ENCODE results near the gene RAB11FIP2. TPM values are rescaled to one million over a fixed set of nuclear protein-coding genes. Genes with fewer than 3 reads are reported as not detected.

RAB11FIP2 gene
- polyA plus RNA-seq, 2 of the 4 experiments (the other 2 are of a cell fraction) = 10.0 to 29.3 TPM

GRCh38 chr10:118057361-118057760, 10.6 kb upstream of the RAB11FIP2 start:
- Histone ChIP-seq H3K9me3 (no peaks in the 10 kb centered on the region), H3K4me2 (no peak overlapping the region), H3K27ac (no peak overlapping the region), H3K4me3 (no peak overlapping the region), H3K4me1 (no peaks in the 10 kb centered on the region)
- ChIA-PET POLR2A (no interaction called here), CTCF (no interaction called here)
- FAIRE-seq = no peak
- ATAC-seq = no peak
- DNase-seq (ENCODE audit: low read depth in 1 of 2, low spot score in 1 of 2) = no peak
- 83% methylated on average over 4 of the region's 4 CpGs for WGBS (ENCODE audit: missing lambda C conversion rate)
- TF ChIP-seq, protein P1, sequence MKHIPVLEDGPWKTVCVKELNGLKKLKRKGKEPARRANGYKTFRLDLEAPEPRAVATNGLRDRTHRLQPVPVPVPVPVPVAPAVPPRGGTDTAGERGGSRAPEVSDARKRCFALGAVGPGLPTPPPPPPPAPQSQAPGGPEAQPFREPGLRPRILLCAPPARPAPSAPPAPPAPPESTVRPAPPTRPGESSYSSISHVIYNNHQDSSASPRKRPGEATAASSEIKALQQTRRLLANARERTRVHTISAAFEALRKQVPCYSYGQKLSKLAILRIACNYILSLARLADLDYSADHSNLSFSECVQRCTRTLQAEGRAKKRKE (CRISPR knock-in tag; IDR thresholded peaks at IDR 0.05; ENCODE audit: low read depth) = no peak
- no peak for TF ChIP-seq JUN (IDR thresholded peaks at IDR 0.05)
- no peak for TF ChIP-seq POLR2AphosphoS2 (conservative IDR thresholded peaks at IDR 0.05; ENCODE audit: low read length)
- TF ChIP-seq RARB (CRISPR knock-in tag; IDR thresholded peaks at IDR 0.05) = no peak
- no peak for TF ChIP-seq MAFK (IDR thresholded peaks at IDR 0.05; ENCODE audit: partially characterized antibody)
- no peak for TF ChIP-seq RAD21 (conservative IDR thresholded peaks at IDR 0.05 in 1 of 2, IDR thresholded peaks at IDR 0.05 in 1 of 2)
- no peak for TF ChIP-seq CBX8 (IDR thresholded peaks at IDR 0.05)
- no peak for TF ChIP-seq PHF8 (IDR thresholded peaks at IDR 0.05; ENCODE audit: borderline replicate concordance, low read depth)
- TF ChIP-seq, protein P2, sequence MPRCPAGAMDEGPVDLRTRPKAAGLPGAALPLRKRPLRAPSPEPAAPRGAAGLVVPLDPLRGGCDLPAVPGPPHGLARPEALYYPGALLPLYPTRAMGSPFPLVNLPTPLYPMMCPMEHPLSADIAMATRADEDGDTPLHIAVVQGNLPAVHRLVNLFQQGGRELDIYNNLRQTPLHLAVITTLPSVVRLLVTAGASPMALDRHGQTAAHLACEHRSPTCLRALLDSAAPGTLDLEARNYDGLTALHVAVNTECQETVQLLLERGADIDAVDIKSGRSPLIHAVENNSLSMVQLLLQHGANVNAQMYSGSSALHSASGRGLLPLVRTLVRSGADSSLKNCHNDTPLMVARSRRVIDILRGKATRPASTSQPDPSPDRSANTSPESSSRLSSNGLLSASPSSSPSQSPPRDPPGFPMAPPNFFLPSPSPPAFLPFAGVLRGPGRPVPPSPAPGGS (IDR thresholded peaks at IDR 0.05) = no peak

- CTCF ChIA-PET = interaction anchor here (1.0 kb wide), 1 partner anchor 13 kb away, joined by 3 read pairs; no protein-coding TSS in a partner anchor
- Histone ChIP-seq H3K27ac (no peak overlapping the region), H3K4me3 (no peak overlapping the region), H3K4me1 (no peaks in the 10 kb centered on the region), H3K4me2 (no peak overlapping the region), H3K9me3 (no peaks in the 10 kb centered on the region)
- no peak for FAIRE-seq
- TF ChIP-seq, protein P1 (CRISPR knock-in tag; IDR thresholded peaks at IDR 0.05; ENCODE audit: low read depth) = no peak
- TF ChIP-seq, protein P3, sequence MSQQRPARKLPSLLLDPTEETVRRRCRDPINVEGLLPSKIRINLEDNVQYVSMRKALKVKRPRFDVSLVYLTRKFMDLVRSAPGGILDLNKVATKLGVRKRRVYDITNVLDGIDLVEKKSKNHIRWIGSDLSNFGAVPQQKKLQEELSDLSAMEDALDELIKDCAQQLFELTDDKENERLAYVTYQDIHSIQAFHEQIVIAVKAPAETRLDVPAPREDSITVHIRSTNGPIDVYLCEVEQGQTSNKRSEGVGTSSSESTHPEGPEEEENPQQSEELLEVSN (IDR thresholded peaks at IDR 0.05; ENCODE audit: borderline replicate concordance, low read depth) = no peak
- TF ChIP-seq PHF8 (IDR thresholded peaks at IDR 0.05; ENCODE audit: borderline replicate concordance, low read depth) (no peak), ZNF302 (CRISPR knock-in tag; IDR thresholded peaks at IDR 0.05) (no peak), CTCF (IDR thresholded peaks at IDR 0.05) (no peak), HDAC2 (IDR thresholded peaks at IDR 0.05) (no peak), KDM5A (IDR thresholded peaks at IDR 0.05) (no peak), BHLHE40 (IDR thresholded peaks at IDR 0.05; ENCODE audit: low read depth, low read length) (no peak), ZC3H11A (IDR thresholded peaks at IDR 0.05) (no peak), HOXA7 (CRISPR knock-in tag; IDR thresholded peaks at IDR 0.05) (no peak), TFCP2L1 (CRISPR knock-in tag; IDR thresholded peaks at IDR 0.05) (no peak), MYC (IDR thresholded peaks at IDR 0.05; ENCODE audit: borderline replicate concordance, low read length) (no peak), FOSL2 (IDR thresholded peaks at IDR 0.05) (no peak), FOSL2 (CRISPR knock-in tag; IDR thresholded peaks at IDR 0.05) (no peak)
- ATAC-seq = no peak
- POLR2A ChIA-PET = no interaction called here
- WGBS (ENCODE audit: missing lambda C conversion rate) = 94% methylated on average over 2 of the region's 2 CpGs
- no peak for DNase-seq (ENCODE audit: low read depth in 1 of 2, low spot score in 1 of 2)
Measured at GRCh38 chr10:118054383-118054782, 7.6 kb upstream of the RAB11FIP2 start.

Measured in A549 (cell line).